HG03432 (cell line): ENCODE measurements around the gene ALG12.
"Not testable (repeated sequence)": the region's sequence is repeated elsewhere in the genome, so short reads cannot be mapped to it uniquely, and the experiment has no call there.

Experiments
- ATAC-seq: cut with Tn5 transposase; IDR thresholded peaks from one replicate; pipeline ENCODE4 v1.9.1; 2021; ENCODE audit warnings: mild to moderate bottlenecking, moderate library complexity; ENCODE audit not compliant: unreplicated experiment

The ALG12 gene

DNA sequence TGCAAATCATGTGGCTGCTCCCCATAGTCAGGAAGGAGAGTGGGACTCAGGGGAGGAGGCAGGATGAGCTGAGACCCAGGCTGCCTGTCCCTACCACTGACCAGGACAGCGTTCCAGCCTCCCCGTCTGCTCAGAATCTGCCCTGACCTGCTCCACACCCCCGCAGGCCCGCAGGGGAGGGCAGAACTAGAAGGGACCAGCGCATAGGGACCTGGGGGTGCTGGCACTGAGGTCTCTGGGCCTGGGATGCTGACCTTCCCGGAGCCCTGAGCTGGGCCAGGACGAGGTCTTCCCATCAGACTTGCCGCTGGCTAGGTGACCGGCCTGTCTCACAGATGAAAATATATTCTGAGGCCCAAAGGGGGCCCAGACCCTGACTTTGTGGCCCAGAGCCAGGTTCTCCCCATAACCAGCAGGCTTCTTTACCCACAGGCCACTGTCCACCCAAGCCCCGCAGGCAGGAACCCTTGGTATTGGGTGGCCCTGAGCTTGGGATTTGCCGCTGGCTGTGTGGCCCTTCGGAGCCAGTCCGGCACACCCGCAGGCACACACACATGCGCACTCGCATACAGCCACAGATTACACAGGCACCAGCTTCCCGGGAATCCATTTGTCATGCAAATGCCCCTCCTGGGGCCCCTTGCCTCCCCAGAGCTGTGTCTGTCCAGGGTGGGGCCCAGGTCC lies 28.5 kb upstream of the ALG12 start:
- ATAC-seq: no peak

DNA sequence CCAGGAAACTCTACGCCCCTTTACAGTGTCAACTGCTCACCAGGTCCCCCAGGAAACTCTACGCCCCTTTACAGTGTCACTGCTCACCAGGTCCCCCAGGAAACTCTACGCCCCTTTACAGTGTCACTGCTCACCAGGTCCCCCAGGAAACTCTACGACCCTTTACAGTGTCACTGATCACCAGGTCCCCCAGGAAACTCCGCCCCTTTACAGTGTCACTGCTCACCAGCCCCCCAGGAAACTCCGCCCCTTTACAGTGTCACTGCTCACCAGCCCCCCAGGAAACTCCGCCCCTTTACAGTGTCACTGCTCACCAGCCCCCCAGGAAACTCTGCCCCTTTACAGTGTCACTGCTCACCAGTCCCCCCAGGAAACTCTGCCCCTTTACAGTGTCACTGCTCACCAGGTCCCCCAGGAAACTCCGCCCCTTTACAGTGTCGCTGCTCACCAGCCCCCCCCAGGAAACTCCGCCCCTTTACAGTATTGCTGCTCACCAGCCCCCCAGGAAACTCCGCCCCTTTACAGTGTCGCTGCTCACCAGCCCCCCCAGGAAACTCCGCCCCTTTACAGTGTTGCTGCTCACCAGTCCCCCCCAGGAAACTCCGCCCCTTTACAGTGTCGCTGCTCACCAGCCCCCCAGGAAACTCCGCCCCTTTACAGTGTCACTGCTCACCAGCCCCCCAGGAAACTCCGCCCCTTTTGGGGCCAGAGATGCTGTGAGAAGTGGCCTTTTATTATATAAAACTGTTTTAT lies 27.0 kb upstream of the ALG12 start:
- ATAC-seq: not testable (repeated sequence)

DNA sequence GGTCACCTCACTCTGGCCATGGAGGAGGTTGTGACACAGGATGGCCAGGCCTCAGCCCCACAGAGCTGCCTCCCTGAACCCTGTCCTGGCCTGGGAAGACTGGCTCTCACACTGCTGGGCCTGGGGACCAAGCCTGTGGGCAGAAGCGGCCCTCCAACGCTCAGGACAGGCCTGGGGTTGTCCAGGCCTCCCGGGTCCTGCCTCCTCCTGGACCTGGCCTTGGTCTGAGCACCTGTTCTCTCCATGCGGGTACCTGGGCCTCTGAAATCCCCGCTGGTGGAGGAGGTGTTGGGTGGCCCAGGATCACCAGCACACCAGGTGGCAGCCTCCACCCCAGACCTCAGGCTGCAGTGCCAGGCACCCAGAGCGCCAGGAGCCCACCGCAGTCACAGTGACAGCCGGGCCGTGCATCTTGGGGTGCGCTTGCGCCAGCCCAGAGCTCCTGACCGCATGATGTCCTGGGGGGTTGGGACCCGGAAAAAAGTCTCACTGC lies 26.2 kb upstream of the ALG12 start:
- no peak for ATAC-seq

DNA sequence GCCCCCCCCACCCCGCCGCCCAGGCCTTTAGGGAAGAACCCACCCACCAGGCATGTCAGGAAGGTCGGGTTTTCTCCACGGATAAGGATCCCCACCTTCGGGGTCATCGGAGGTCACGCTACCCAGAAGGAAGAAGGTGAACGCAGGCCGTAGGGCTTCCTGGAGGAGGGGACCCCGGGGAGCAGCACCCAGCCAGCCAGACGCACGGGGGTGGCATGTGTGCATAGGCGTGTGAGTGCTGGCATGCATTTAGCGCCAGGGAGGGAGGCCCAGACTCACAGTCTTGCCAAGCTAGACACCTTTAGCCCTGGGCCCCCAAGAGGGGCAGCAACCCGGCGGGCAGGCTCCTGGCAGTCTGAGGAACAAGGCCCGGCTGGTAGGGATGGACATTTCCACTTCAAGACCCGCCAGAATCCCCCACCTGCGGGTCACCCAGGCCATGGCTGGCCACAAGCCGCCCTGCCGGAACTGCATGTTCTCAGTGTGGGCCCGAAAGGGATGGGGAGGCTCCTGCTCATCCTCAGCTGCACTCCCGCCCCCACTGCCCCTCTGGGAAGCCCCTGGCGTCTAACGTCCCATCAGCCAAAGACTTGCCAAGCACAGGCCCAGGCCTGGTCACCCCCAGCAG lies 25.6 kb upstream of the ALG12 start:
- no peak for ATAC-seq

DNA sequence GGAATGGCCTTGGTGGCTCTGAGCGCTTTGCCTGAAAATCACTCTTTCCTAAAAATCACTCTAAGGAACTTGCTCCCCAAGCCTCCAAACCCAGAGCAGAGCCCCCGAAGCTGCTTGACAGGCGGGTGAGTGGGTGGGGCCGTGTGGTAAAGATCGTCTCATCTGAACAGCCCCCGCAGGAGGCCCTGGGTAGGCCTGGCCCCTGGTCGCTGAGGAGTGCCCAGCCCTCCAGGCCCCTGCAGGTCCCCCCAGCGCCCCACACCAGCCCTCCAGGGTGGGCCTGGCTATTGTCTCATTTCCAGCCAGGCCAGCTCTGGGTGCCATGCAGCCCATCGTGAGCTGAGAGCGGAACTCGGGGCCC lies 25.1 kb upstream of the ALG12 start:
- no peak for ATAC-seq

DNA sequence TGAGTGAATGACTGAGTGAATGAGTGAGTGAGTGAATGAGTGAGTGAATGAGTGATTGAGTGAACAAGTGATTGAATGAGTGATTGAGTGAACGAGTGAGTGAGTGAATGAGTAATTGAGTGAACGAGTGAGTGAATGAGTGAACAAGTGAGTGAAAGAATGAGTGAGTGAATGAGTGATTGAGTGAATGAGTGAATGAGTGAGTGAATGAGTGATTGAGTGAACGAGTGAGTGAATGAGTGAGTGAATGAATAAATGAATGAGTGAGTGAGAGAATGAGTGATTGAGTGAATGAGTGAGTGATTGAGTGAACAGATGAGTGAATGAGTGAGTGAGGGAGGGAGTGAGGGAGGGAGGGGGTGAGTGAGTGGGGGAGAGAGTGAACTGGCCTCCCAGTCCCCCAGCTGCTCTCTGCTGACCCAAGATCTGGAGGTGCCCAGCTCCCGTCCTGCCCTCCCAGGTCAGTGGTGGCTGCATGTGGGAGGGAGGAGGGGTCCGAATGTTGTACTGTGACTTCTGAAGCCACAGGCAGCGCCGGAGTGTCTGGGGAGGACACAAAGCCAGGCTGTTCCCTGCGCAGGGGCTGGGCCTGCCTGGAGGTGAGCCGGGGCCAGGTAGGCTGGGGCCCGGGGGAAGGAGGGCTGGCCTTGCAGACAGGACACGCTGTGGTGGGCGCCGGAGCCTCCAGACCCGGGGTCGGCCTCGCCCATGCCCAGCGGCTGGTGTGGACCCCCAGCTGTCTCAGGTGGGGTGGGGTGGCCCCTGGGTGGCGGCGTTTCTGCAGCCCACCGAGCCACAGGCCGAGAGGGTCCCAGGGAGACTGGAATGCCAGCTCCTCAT lies 24.5 kb upstream of the ALG12 start:
- ATAC-seq: no peak

DNA sequence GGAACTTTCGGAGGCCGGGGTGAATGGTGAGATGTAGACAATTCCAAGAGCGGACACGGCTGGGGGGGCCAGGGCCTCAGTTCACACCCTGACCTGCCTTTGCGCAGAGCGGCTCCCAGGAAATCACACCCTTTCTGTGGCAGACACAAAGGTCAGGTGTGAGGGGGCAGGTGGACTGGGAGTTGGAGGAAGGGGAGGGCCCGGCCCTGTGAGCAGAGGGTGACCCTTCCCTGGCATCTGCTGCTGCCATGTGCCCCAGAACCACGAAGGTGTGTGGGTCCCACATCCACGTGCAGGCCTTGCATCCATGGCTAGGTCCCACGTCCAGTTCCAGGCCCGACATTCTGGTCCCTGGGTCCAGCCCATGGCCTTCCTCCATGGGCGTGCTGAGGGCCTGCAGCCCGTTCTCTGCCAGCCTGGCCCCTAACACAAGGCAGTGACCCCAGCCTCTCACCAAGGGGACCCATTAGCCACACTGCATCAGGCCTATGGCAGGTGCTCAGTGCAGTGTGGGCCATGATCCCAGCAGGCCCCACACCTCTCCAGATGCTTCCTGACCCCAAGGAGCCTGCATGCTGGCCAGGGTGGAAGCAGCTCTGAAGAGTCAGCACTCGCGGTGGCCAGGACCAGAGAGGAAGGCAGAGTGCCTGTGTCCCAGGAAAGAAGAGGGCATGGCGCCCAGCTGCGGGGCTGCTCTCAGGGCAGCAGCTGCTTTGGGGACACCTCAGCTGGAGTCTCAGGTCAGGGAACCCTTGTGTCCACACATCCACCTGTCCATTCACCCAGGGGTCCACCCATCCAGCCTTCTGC lies 23.5 kb upstream of the ALG12 start:
- no peak for ATAC-seq

DNA sequence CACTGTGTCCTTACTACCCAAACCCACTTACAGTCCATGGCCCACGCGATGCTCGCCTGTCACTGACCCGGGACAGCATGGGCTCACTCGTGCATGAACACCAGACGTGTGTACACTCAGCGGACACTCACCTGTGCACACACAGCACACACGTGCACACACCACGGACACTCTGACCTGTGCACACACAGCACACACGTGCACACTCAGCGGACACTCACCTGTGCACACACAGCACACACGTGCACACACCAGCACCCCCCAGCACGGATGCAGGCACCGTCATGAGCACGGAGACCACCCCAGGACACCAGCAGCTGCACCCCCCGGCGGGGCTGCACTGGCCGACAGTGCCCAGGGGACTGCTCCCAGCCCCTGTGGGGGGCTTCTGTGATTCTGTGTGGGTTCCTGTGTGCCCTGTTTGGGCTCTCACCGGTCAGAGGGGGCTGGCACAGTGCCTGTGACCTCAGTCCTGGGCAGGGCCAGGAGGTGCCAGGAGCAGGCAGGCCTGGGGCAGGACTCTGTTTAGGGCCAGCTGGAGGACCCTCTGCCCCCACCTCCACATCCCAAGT lies 20.4 kb upstream of the ALG12 start:
- ATAC-seq: no peak

DNA sequence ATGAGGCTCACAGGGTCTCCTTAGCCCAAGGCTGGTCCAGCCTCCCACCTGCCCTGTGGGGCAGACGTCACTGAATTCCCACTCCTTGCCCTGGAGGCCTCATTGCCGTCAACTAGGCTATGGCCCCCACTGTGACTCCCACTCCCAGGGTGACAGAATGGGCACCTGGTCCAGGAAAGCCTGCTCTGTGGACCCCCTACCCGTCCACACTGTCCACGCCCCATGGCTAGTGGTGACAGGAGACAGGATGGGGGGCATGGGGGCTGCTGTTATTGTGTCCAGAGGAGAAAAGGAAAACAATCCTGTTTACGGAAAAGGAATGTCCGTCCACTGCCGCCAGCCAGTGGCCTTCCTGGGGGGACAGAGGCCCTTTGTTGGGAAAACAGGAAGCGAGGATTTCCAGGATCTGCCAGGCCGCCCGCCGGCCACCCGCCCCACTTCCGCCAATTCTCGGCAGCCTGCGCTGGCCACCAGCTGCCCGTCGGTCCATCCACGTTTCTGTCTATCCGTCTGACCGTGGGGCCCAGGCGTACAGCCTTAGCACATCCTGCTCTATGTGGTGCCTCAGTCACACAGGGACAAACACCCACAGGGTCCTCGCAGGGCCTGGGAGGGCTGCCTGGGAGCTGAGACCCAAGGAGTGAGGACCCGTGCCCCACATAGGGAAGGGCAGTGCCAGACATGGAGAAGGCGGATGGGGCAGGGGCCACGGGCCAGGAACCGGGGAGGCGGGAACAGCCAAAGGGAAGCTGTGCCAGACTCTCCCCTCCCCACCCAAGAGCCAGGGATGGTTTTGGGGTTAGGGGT lies 19.7 kb upstream of the ALG12 start:
- no peak for ATAC-seq

DNA sequence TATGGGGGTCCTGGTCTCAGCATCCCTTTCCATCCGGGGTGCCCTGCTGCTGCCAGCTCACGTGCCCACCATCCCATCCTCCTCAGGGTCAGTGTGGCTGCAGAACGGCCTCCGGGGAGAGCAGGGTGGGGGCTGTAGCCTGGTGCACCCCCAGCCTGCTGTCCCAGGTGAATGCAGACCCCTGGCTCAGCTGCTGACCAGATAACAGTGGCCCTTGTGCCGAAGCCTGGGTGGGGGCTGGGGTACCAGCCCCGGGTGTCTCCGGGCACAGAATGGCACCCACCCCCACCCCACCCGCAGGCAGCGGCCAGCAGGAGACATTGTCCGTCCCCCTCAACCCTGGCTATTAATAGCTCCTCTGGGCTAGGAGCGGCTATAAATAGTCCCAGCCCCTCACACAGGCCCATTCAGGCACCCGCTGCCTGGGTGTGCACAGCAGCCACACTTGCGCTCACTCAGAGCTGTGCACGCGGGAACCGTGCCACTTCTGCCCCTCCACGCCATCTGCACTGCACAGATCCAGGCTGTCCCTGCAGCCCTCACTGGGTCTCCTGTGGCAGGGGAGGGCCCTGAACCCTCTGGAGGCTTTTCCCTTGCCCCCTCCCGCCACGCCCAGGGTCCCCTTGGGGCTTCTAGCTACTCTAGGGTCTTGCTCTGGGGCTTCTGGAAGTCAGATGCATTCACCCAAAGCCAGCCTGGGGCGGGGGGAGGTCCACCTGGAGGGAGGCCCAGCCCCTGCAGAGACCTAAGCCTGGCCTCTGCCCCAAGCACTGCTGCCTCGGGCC lies 18.9 kb upstream of the ALG12 start:
- ATAC-seq: no peak

DNA sequence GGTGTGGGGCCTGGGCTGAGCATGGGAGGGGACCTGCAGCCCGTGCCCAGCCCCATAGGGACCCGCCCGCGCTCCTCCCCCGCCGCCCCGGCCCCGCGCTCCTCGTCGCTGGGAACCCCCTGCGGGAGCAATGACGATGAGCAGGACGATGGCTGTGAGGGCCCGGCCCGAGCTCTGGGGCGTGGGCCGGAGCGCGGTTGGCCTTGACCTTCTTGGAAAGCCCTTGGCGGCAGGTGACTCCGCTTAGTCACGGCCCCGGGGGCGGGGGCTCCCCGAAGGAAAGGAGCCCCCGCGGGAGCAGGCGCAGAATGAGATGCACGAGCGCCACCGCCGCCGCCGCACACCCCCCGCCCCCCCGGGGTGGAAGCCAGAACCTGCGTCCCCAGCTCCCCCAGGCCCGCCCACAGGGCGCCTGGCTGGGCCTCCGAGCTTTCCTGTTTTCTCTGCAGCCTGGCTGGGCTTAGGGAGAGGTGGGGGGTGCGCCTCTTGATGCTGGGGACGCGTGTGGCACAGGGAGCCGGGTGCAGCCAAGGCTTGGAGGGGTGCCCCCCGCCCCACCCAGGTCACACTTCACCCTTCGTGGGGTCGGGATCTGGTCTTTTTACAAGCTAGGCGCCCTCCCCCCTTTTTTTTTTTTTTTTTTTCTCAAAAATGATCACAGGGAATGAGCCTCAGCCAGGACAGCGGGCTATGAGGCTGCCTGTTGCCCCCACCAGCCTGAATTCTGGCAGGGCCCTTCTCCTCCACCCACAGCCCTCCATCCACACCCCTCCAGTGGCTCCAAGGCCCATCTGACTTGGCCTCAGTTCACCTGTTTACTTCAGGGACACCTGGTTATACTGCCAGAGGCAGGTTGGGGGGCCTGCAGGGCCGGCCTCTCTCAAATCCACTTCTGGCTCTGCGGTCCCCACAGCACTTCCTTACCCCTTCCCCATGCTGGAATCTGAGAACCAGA lies 18.1 kb upstream of the ALG12 start:
- ATAC-seq: peak; percentile 69

DNA sequence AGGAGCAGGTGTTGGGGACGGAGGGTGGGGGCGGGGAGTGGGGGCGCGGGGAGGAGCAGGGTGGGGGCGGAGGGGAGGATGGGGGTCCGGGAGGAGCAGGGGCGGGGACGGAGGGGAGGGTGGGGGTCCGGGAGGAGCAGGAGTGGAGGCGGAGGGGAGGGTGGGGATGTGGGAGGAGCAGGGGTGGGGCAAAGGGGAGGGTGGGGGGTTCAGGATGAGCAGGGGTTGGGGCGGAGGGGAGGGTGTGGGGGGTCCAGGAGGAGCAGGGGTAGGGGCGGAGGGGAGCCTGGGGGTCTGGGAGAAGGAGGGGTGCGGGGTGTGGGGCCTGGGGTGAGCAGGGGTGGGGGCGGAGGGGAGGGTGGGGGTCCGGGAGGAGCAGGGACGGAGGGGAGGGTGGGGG lies 17.3 kb upstream of the ALG12 start:
- no peak for ATAC-seq

DNA sequence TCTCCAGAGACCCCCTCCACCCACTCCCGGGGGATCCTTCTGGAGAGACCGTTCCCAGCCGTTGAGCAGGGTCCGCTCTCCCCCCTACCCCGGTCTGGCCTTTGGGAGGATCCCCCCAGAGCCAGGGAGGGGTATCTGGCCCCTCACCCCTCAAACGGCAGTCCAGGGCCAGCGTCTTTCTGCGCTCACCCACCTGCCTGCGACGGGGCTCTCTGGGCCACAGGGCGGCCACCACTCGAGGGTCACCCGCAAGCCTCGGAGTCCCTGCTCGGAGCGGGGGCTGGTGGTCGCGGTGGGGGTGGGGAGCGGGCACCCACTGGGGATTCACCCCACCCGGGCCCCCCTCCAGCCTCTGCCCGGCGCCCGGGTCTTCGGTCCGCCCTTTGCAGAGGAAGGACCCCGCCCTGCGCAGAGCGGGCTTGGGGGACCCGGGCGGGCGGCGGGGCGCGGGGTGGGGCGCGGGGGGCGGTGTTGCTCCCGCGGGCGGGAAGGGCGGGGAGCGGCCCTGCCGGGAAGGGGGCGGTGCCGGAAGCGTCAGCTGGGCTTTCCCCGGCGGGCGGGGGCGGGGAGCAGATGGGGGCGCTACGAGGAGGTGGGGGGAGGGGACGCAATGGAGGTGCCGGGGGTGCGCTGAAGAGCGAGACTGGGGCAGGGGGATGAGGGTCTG lies 16.8 kb upstream of the ALG12 start:
- ATAC-seq: no peak

DNA sequence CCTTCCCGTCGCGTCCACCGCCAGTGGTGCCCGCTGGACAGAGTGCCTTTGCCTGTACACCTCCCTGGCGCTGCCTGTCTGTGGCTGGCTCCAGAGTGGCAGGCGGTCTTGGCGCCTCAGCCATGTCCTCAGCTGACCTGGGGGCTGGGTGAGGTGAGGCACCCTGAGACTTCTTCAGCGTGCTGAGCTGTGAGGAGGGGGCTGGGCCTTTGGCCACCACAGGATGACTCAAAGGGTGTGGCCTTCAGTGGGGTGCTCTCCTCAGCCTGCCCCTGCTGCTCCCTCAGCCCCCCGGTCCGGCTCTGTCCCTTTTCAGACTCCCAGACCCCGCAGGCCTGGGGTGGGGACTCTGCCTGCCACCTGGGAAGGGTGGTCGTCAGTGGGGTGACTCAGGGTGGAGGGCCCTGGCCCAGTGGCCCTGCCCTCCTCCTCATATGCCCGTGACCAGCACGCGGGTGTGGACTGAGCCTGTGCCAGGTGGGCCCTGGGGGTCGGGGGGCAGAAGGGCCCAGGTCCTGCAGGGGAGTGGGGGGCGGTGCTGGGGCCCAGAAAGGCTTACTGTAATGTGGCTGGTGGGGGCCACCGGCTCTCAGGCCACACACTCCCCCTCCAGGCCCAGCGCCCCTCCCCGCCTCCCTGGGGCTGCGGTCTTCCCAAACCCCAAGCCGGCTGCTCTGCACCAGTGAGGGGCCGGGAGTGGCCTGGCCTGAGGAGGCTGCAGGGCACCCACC lies 16.1 kb upstream of the ALG12 start:
- ATAC-seq: no peak

DNA sequence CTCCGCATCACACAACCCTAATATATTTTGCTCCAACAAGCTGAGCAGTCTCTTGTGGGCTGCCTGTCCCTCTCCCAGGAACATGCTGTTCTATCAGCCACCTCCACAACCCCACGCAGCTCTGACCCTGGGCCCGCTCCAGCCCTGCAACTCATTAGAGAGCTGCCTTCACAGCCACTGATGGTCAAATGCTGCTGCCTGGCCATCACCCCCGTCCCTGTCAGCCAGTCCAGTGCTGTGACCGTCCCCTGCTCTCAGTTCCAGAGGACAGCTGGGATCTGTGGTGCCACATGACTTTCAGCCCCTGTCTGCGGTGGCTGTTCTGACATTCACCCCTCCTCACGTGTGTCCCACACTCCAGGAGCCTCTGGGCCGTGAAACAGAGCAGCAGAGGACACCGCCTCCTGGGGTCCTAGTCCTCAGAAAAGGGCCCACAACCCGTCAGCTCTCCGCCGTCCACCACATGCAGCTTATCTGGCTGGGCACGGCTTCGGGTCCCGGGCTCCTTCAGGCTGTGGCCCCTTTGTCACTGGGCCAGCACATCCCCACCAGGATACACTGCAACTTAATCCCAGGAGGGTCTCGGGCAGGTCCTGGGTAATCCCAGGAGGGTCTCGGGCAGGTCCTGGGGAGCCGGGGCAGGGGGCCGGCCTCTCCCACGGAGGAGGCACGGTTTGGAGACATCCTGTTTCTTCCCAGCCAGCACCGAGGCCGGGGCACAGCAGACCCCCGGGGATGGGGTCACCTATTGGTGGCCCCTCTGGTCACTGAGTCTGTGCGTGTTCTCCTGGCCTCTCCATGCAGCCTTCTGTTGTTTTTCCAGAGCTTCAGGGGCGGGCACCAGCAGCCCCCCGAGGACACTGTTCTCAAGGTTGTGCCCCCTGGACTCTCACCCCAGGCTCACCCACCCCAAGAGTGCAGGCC lies 15.3 kb upstream of the ALG12 start:
- ATAC-seq: no peak
